Measurements from ENCODE around the gene PDK3. TPM values are rescaled to one million over a fixed set of nuclear protein-coding genes. Genes with fewer than 3 reads are reported as not detected.
A peak's percentile ranks its signal among the peaks of the same experiment; 100 is the strongest.

The PDK3 gene
- total and polyA plus RNA-seq, 4 donors: 4.6 to 18.9 (median 12.1) TPM

GRCh38 chrX:24479924-24480323 is 14.8 kb downstream of the PDK3 start:
- H3K4me3 ChIP-seq: no peak overlapping the region
- no peaks in the 10 kb centered on the region for H3K36me3 ChIP-seq (ENCODE audit: control insufficient read depth in 4 of 4, insufficient read depth in 4 of 4, low read length in 4 of 4)
- TF ChIP-seq CTCF (IDR thresholded peaks at IDR 0.05; ENCODE audit: control extremely low read depth, extremely low read depth): no peak
- no peaks in the 10 kb centered on the region for H3K9me3 ChIP-seq (ENCODE audit: control insufficient read depth in 4 of 4, insufficient read depth in 3 of 4, low read length in 3 of 4)
- DNase-seq: peak in 2 of 3 donors; percentile 30 to 46
- H3K27me3 ChIP-seq (ENCODE audit: control insufficient read depth in 3 of 3, insufficient read depth in 3 of 3, low read length in 2 of 3): peaks cover 0 to 27% (median 22%) of the 10 kb centered on the region in 3 donors
- H3K4me1 ChIP-seq (ENCODE audit: control insufficient read depth in 5 of 5, insufficient read depth in 5 of 5, low read length in 5 of 5): peaks cover 0 to 3% (median 0%) of the 10 kb centered on the region in 5 donors
- H3K9ac ChIP-seq (ENCODE audit: insufficient read depth in 1 of 2, low read length in 2 of 2): no peak overlapping the region
- peak; percentile 84 for ATAC-seq (ENCODE audit: insufficient read depth, low FRiP score)
- H3K27ac ChIP-seq (ENCODE audit: low read depth in 1 of 2, low read length in 1 of 2): no peak overlapping the region
- WGBS, 2 donors: 10 to 27% methylated on average over 9 of the region's 9 CpGs

GRCh38 chrX:24480400-24480865 is 15.3 kb downstream of the PDK3 start:
- no peaks in the 10 kb centered on the region for H3K36me3 ChIP-seq (ENCODE audit: control insufficient read depth in 4 of 4, insufficient read depth in 4 of 4, low read length in 4 of 4)
- H3K4me1 ChIP-seq (ENCODE audit: control insufficient read depth in 5 of 5, insufficient read depth in 5 of 5, low read length in 5 of 5): peaks cover 0 to 3% (median 0%) of the 10 kb centered on the region in 5 donors
- no peak overlapping the region for H3K9ac ChIP-seq (ENCODE audit: insufficient read depth in 1 of 2, low read length in 2 of 2)
- H3K4me3 ChIP-seq: no peak overlapping the region
- H3K9me3 ChIP-seq (ENCODE audit: control insufficient read depth in 4 of 4, insufficient read depth in 3 of 4, low read length in 3 of 4): no peaks in the 10 kb centered on the region
- ATAC-seq (ENCODE audit: insufficient read depth, low FRiP score): no peak
- 22 to 57% methylated on average over 5 of the region's 5 CpGs for WGBS, 2 donors
- no peak for TF ChIP-seq CTCF (IDR thresholded peaks at IDR 0.05; ENCODE audit: control extremely low read depth, extremely low read depth)
- peak overlapping the region in 1 of 2 donors; percentile 65 for H3K27ac ChIP-seq (ENCODE audit: low read depth in 1 of 2, low read length in 1 of 2)
- DNase-seq: no peak
- H3K27me3 ChIP-seq (ENCODE audit: control insufficient read depth in 3 of 3, insufficient read depth in 3 of 3, low read length in 2 of 3): peaks cover 0 to 25% (median 21%) of the 10 kb centered on the region in 3 donors

GRCh38 chrX:24482823-24483415 is 17.8 kb downstream of the PDK3 start:
- ATAC-seq (ENCODE audit: insufficient read depth, low FRiP score) (no peak), DNase-seq (no peak)
- WGBS, 2 donors: 45 to 64% methylated on average over 3 of the region's 3 CpGs
- no peaks in the 10 kb centered on the region for H3K9me3 ChIP-seq (ENCODE audit: control insufficient read depth in 4 of 4, insufficient read depth in 3 of 4, low read length in 3 of 4)
- H3K9ac ChIP-seq (ENCODE audit: insufficient read depth in 1 of 2, low read length in 2 of 2): no peak overlapping the region
- no peak overlapping the region for H3K4me3 ChIP-seq
- peaks cover 0 to 3% (median 0%) of the 10 kb centered on the region in 5 donors for H3K4me1 ChIP-seq (ENCODE audit: control insufficient read depth in 5 of 5, insufficient read depth in 5 of 5, low read length in 5 of 5)
- no peak overlapping the region for H3K27ac ChIP-seq (ENCODE audit: low read depth in 1 of 2, low read length in 1 of 2)
- no peak for TF ChIP-seq CTCF (IDR thresholded peaks at IDR 0.05; ENCODE audit: control extremely low read depth, extremely low read depth)
- peaks cover 0 to 14% (median 13%) of the 10 kb centered on the region in 3 donors for H3K27me3 ChIP-seq (ENCODE audit: control insufficient read depth in 3 of 3, insufficient read depth in 3 of 3, low read length in 2 of 3)
- H3K36me3 ChIP-seq (ENCODE audit: control insufficient read depth in 4 of 4, insufficient read depth in 4 of 4, low read length in 4 of 4): no peaks in the 10 kb centered on the region
